HFFc6 (cell line): ENCODE results near the gene CACNA1C. TPM values are rescaled to one million over a fixed set of nuclear protein-coding genes. Genes with fewer than 3 reads are reported as not detected.

Experiments
- DNase-seq: peaks from one replicate; pipeline ENCODE4 v3.0.0-alpha.2; 2018
- H3K27ac Mint-ChIP-seq: 2 replicates; pipeline ENCODE4 v1.8.0; 2020; ENCODE audit warnings: mild to moderate bottlenecking, mixed read lengths
- H3K27me3 Mint-ChIP-seq: 2 replicates; pipeline ENCODE4 v1.8.0; 2021; ENCODE audit warnings: mild to moderate bottlenecking, moderate library complexity, mixed read lengths; ENCODE audit not compliant: insufficient read depth
- H3K36me3 Mint-ChIP-seq: 2 replicates; pipeline ENCODE4 v1.8.0; 2021; ENCODE audit warnings: low read depth, mixed read lengths
- H3K4me1 Mint-ChIP-seq: 2 replicates; pipeline ENCODE4 v1.8.0; 2020; ENCODE audit warnings: low read depth, mixed read lengths
- H3K4me3 Mint-ChIP-seq: 2 replicates; pipeline ENCODE4 v1.8.0; 2020; ENCODE audit warnings: mild to moderate bottlenecking, moderate library complexity, mixed read lengths
- H3K9me3 Mint-ChIP-seq: 2 replicates; pipeline ENCODE4 v1.8.0; 2020; ENCODE audit warnings: mild to moderate bottlenecking, mixed read lengths
- total RNA-seq, 6 experiments: library from RNA; stranded (reverse); fragmentation: NEBNext Ultra II Directional; extraction: Animal tissue kit (Norgen Biotek cat#: 25700); gene quantifications; 2 replicates in 1 of 6; 3 replicates in 5 of 6; pipeline ENCODE4 v1.2.3, GENCODE V29; 2021
- TF ChIP-seq, protein P1 (sequence below): fragments of 200-600 bp; sonication (generic); IDR thresholded peaks from 2 replicates; pipeline ENCODE4 v1.5.0; 2021; ENCODE audit warnings: antibody characterized with exemption, mild to moderate bottlenecking

Gene CACNA1C
- total RNA-seq, 6 experiments from 2014 or later, result 6.7 to 11.5 (median 10.6) TPM

- no peak for DNase-seq
- Mint-ChIP-seq H3K4me3 (no peak overlapping the region), H3K4me1 (no peaks in the 10 kb centered on the region), H3K27me3 (peaks cover 8% of the 10 kb centered on the region), H3K9me3 (no peaks in the 10 kb centered on the region), H3K27ac (no peak overlapping the region), H3K36me3 (no peaks in the 10 kb centered on the region)
- TF ChIP-seq, protein P1, sequence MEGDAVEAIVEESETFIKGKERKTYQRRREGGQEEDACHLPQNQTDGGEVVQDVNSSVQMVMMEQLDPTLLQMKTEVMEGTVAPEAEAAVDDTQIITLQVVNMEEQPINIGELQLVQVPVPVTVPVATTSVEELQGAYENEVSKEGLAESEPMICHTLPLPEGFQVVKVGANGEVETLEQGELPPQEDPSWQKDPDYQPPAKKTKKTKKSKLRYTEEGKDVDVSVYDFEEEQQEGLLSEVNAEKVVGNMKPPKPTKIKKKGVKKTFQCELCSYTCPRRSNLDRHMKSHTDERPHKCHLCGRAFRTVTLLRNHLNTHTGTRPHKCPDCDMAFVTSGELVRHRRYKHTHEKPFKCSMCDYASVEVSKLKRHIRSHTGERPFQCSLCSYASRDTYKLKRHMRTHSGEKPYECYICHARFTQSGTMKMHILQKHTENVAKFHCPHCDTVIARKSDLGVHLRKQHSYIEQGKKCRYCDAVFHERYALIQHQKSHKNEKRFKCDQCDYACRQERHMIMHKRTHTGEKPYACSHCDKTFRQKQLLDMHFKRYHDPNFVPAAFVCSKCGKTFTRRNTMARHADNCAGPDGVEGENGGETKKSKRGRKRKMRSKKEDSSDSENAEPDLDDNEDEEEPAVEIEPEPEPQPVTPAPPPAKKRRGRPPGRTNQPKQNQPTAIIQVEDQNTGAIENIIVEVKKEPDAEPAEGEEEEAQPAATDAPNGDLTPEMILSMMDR, result no peak
Observed at GRCh38 chr12:2011643-2012607, 40.9 kb upstream of the CACNA1C start.

- no peak for DNase-seq
- H3K4me3 Mint-ChIP-seq, result no peak overlapping the region
Observed at GRCh38 chr12:2013086-2013485, 39.7 kb upstream of the CACNA1C start.

DNA sequence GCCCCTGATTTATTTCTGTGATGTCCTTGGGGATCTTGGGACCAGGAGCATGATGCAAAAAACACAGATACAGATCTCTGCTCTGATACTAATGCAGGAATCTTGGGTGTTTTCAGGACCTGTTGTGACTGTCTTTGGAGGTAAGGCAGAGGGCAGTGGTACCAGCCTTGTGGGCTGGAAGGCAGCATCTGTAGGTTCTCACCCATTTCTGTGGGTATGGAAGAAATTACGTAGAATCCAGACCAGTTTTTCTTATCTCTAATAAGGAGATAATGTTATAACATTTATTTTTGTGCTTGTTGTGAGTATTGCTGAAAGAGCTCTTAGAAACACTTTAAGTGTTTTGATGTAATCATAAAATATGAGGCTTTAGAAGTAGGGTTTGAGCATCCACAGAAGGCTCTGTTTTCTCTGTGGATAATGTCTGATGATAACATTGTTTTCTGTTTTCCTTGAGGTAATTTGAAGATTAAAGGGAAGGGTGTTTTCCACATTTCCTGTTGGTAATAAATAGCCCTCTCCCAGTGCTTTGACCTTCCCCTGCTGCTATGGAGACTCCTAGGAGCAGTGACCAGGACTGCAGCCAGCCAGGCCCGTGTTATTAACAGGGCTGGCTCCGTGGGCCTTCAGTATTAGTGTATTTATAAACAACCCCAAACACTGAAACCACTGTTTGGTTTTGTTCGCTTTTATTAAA is 39.1 kb upstream of the CACNA1C start:
- H3K27me3 Mint-ChIP-seq, result peaks cover 11% of the 10 kb centered on the region
- H3K4me1 Mint-ChIP-seq, result peaks cover 12% of the 10 kb centered on the region
- 0 out of 2 replicates have a peak, but pooled peaks cover 5% of the 10 kb centered on the region for H3K36me3 Mint-ChIP-seq
- no peak for DNase-seq
- no peaks in the 10 kb centered on the region for H3K9me3 Mint-ChIP-seq
- H3K4me3 Mint-ChIP-seq, result no peak overlapping the region
- no peak overlapping the region for H3K27ac Mint-ChIP-seq
- TF ChIP-seq, protein P1, result no peak

More at GRCh38 chr12:2013086-2013485, 39.7 kb upstream of the CACNA1C start:
- Mint-ChIP-seq H3K9me3 (no peaks in the 10 kb centered on the region), H3K36me3 (0 out of 2 replicates have a peak, but pooled peaks cover 3% of the 10 kb centered on the region), H3K4me1 (peaks cover 9% of the 10 kb centered on the region), H3K27me3 (peaks cover 11% of the 10 kb centered on the region), H3K27ac (no peak overlapping the region)
- TF ChIP-seq, protein P1, result no peak

DNA sequence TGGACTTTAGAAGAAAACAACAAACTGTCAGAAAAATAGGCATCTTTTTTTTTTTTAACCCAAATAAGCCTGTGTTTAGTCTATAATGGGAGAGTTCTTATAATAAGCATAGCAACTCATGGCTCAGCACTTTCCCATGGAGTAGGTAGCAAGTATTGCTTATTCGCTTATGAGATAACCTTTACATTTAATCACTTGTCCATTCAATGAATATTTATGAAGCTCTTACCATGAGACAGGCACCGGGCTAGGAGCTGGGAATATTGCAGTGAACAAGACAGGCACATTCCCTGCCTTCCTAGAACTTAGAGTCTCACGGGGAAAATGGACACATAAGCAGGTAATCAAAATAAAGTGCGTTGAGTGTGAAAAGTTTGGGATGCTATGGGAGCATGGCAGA is 38.6 kb upstream of the CACNA1C start:
- DNase-seq, result no peak
- no peak overlapping the region for H3K4me3 Mint-ChIP-seq
- H3K9me3 Mint-ChIP-seq, result no peaks in the 10 kb centered on the region
- TF ChIP-seq, protein P1, result no peak
- peaks cover 13% of the 10 kb centered on the region for H3K27me3 Mint-ChIP-seq
- no peak overlapping the region for H3K27ac Mint-ChIP-seq
- peaks cover 12% of the 10 kb centered on the region for H3K4me1 Mint-ChIP-seq
- H3K36me3 Mint-ChIP-seq, result 0 out of 2 replicates have a peak, but pooled peaks cover 5% of the 10 kb centered on the region

DNA sequence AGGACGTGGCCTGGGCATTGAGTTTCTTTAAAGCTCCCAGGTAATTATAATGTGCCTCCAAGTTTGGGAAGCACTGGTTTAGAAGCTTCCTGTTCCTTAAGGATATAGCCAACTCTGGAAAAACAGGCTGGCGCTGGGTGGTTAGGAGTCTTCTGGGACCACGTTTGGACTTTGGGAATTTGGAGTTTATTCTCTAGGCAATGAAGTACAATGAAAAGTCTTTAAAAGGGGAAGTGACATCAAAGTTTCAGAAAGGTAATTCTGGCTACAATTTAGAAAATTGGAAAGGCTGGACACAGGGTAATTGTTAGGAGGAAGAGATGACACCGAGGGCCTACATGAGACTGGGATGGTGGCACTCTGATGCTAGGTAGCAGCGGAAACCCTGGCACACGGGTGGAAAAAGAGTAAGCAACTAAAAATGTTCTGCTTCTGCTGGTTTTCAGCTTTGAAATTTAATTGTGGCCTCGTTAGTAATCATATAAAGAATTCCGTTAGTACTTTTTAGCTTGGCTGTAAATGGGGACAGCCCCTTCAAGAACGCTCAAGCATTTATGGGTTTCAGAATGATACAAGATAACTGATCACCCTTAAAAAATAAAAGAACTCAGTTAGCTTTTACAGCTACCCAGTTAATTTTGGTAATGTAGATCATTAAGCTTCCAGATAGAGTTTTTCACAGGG is 35.8 kb upstream of the CACNA1C start:
- peaks cover 17% of the 10 kb centered on the region for H3K27me3 Mint-ChIP-seq

More for the DNA sequence above, 35.8 kb upstream of the CACNA1C start:
- DNase-seq, result no peak
- no peak overlapping the region for H3K4me3 Mint-ChIP-seq
- no peaks in the 10 kb centered on the region for H3K9me3 Mint-ChIP-seq
- no peak overlapping the region for H3K27ac Mint-ChIP-seq
- TF ChIP-seq, protein P1, result no peak
- peaks cover 12% of the 10 kb centered on the region for H3K4me1 Mint-ChIP-seq
- 0 out of 2 replicates have a peak, but pooled peaks cover 5% of the 10 kb centered on the region for H3K36me3 Mint-ChIP-seq
